IPS-18c (cell line): ENCODE measurements around the gene CCDC117.

ENCODE experiments used
- H3K4me3 ChIP-seq: 2 replicates; pipeline ENCODE4 v1.7.0; 2013; ENCODE audit warnings: low read depth, mild to moderate bottlenecking, low read length, moderate library complexity; ENCODE audit not compliant: insufficient read depth
- H3K9me3 ChIP-seq: one replicate; pipeline ENCODE4 v1.6.1; 2013; ENCODE audit warnings: mild to moderate bottlenecking, low read length, moderate library complexity; ENCODE audit not compliant: control insufficient read depth, insufficient read depth

Gene CCDC117

DNA sequence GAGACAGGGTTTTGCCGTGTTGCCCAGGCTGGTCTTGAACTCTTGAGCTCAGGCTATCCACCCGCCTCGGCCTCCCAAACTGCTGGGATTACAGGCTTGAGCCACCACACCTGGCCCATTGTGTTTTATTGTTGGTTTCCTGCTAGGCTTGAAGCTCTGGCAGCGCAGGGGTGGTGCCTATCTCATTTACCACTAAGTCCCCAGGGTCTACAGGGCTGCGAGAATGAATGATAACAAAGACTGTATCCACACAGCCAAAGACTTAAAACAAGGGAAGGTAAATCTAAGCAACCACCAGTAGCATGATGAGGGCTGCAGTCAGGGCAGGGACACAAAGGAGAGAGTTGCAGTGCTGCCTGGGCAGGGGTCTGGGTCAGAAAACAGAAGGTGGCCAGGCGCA is 65.1 kb downstream of the CCDC117 start:
- H3K9me3 ChIP-seq, result no peaks in the 10 kb centered on the region
- no peak overlapping the region for H3K4me3 ChIP-seq
